Duodenal mucosa (tissue), 2 donors: ENCODE data around the gene PDZD2.
"Not testable (repeated sequence)": the region's sequence is repeated elsewhere in the genome, so short reads cannot be mapped to it uniquely, and the experiment has no call there.

Source experiments
- H3K27ac ChIP-seq: one replicate; pipeline ENCODE4 v1.7.0; 2013; ENCODE audit warnings: low read depth, low read length
- H3K27me3 ChIP-seq, 2 donors: one replicate each; pipeline ENCODE4 v1.7.0; 2013; ENCODE audit warnings: low read length in 2 of 2, control low read depth in 1 of 2; ENCODE audit not compliant: insufficient read depth in 2 of 2, control insufficient read depth in 1 of 2
- H3K36me3 ChIP-seq, 2 donors: one replicate each; pipeline ENCODE4 v1.7.0; 2013; ENCODE audit warnings: low read length in 2 of 2, control low read depth in 1 of 2; ENCODE audit not compliant: insufficient read depth in 2 of 2, control insufficient read depth in 1 of 2
- H3K4me1 ChIP-seq, 2 donors: one replicate each; pipeline ENCODE4 v1.7.0; 2013; ENCODE audit warnings: low read length in 2 of 2, control low read depth in 1 of 2; ENCODE audit not compliant: insufficient read depth in 2 of 2, control insufficient read depth in 1 of 2
- H3K4me3 ChIP-seq, 2 donors: one replicate each; pipeline ENCODE4 v1.7.0; 2013; ENCODE audit warnings: low read length in 2 of 2, low read depth in 1 of 2
- H3K9ac ChIP-seq, 2 donors: one replicate each; pipeline ENCODE4 v1.7.0; 2013; ENCODE audit warnings: low read length in 2 of 2, low read depth in 1 of 2
- H3K9me3 ChIP-seq, 2 donors: one replicate each; pipeline ENCODE4 v1.7.0; 2013; ENCODE audit warnings: low read length in 2 of 2, control low read depth in 1 of 2; ENCODE audit not compliant: control insufficient read depth in 1 of 2

Gene PDZD2

DNA sequence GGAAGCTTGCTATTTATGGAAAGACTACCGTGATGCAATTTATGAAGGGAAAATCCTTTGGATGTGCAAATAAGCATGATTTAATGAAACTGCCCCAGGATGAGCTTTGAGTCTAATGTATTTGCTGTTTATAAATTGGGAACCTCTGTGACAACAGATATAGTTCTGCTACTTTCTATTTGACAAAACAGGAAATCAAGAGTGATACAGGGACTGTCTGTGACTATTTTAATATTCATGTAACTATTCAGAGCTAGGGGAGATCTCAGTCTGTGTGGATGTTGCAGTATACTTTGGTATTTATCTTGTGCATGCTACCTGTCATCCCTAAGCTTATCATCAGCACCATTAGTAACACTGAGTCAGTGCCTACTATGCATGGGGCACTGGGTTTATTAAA, 132.1 kb downstream of the PDZD2 start:
- no peaks in the 10 kb centered on the region for H3K36me3 ChIP-seq
- H3K9ac ChIP-seq: no peak overlapping the region
- no peak overlapping the region for H3K4me3 ChIP-seq
- H3K4me1 ChIP-seq: no peaks in the 10 kb centered on the region
- no peaks in the 10 kb centered on the region for H3K27me3 ChIP-seq
- H3K27ac ChIP-seq: no peak overlapping the region
- no peaks in the 10 kb centered on the region for H3K9me3 ChIP-seq

- Histone ChIP-seq H3K27me3 (no peaks in the 10 kb centered on the region), H3K4me3 (no peak overlapping the region), H3K9me3 (no peaks in the 10 kb centered on the region), H3K27ac (no peak overlapping the region), H3K36me3 (no peaks in the 10 kb centered on the region), H3K9ac (no peak overlapping the region), H3K4me1 (no peaks in the 10 kb centered on the region)
Observed at GRCh38 chr5:31771500-31771899, 132.6 kb downstream of the PDZD2 start.

DNA sequence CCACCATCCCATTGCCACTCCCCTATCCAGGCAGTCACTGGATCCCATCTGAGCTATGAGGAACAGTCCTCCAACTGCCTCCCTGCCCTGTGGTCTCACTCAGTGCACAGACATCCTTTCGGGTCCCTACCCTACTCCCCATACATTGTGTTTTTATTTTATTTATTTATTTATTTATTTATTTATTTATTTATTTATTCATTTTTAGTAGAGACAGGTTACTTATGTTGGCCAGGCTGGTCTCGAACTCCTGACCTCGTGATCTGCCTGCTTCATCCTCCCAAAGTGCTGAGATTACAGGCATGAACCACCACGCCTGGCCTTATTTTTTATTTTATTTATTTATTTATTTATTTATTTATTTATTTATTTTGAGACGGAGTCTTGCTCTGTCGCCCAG, 137.4 kb downstream of the PDZD2 start:
- not testable (repeated sequence) for H3K27me3 ChIP-seq, H3K9me3 ChIP-seq, H3K4me3 ChIP-seq, H3K27ac ChIP-seq, H3K36me3 ChIP-seq, H3K4me1 ChIP-seq, H3K9ac ChIP-seq

GRCh38 chr5:31776976-31777651, 138.2 kb downstream of the PDZD2 start:
- no peaks in the 10 kb centered on the region for H3K36me3 ChIP-seq
- H3K4me3 ChIP-seq: no peak overlapping the region
- H3K27me3 ChIP-seq: no peaks in the 10 kb centered on the region
- H3K9ac ChIP-seq: no peak overlapping the region
- no peaks in the 10 kb centered on the region for H3K4me1 ChIP-seq
- no peak overlapping the region for H3K27ac ChIP-seq
- H3K9me3 ChIP-seq: no peaks in the 10 kb centered on the region

DNA sequence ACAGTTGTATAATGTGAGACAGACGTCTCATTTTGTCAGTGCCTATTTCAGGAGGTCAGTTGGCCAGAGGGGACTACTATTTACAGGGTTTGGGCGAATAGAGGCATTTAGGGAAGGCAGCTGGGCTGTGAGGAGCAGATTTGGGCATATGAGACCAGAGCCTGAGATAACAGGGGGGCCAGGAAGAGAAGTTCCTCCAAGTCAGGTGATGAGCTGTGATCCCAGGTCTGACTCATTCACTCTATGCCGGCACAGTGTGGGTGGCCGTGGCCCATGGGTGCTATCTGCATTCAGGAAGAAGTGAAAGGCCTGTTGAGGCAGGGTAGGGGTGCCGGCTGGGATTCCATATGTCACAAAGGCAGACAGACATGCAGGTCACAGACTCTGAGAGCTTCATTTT, 142.8 kb downstream of the PDZD2 start:
- no peaks in the 10 kb centered on the region for H3K27me3 ChIP-seq
- no peaks in the 10 kb centered on the region for H3K9me3 ChIP-seq
- no peak overlapping the region for H3K9ac ChIP-seq
- no peaks in the 10 kb centered on the region for H3K4me1 ChIP-seq
- no peaks in the 10 kb centered on the region for H3K36me3 ChIP-seq
- no peak overlapping the region for H3K27ac ChIP-seq
- no peak overlapping the region for H3K4me3 ChIP-seq

DNA sequence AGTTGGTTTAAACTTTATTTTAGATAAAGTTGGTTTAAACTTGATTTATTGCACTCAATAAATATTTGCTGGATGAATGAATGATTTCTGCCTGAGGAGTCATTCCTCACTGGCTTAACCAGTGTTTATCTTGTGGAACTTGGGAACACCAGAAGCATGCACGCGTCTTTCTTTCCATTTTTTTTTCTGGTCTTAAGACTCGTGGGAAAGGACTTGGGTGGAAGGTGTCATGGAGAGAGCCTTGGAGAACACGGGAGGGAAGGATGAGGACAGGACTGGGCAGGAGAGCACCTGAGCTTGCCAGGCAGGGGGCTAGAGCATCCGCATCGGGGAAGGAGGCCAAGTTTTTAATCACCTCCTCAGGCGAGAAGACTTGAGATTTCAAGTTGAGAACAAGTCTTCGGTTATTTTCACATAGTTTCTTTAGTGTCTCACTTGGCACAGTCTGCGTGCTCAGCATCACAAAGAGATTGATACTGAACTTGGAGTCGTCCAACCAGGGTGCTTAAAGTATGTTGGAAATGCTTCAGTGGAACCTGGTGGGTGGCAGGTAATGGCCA, 144.2 kb downstream of the PDZD2 start:
- H3K4me1 ChIP-seq: no peaks in the 10 kb centered on the region
- H3K27ac ChIP-seq: no peak overlapping the region
- H3K36me3 ChIP-seq: no peaks in the 10 kb centered on the region
- no peak overlapping the region for H3K9ac ChIP-seq
- no peaks in the 10 kb centered on the region for H3K27me3 ChIP-seq
- no peaks in the 10 kb centered on the region for H3K9me3 ChIP-seq
- no peak overlapping the region for H3K4me3 ChIP-seq

- Histone ChIP-seq H3K36me3 (no peaks in the 10 kb centered on the region), H3K9me3 (no peaks in the 10 kb centered on the region), H3K27ac (no peak overlapping the region), H3K4me3 (no peak overlapping the region), H3K9ac (no peak overlapping the region), H3K27me3 (no peaks in the 10 kb centered on the region), H3K4me1 (no peaks in the 10 kb centered on the region)
Observed at GRCh38 chr5:31783731-31784130, 144.8 kb downstream of the PDZD2 start.

DNA sequence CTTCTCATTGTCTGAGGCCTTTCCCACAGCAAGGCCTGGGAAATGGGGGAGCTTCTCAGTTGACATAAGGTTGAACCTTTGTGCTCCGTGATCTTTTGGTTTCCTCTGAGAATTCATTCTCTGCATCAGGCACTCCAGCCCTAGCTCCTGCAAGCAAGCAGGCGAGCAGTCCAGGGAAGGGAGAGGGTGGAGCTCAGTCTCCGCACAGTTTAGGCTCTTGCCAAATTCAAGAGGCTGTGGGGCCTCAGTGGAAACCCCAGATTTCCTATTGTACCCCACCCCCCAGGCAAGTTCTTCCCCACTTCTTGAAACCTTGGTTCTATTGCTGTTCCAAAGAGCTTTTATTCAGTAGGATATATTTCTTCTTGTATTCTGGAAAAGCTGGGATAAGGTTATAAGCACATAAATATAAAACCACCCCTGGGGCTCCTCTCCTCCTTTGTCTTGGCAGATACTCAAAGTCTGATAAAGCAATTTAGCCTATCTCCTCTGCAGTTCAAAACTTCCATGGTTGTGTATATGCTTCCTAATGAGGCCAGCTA, 147.2 kb downstream of the PDZD2 start:
- H3K27me3 ChIP-seq: no peaks in the 10 kb centered on the region
- no peaks in the 10 kb centered on the region for H3K9me3 ChIP-seq
- no peak overlapping the region for H3K4me3 ChIP-seq
- no peak overlapping the region for H3K9ac ChIP-seq
- no peaks in the 10 kb centered on the region for H3K36me3 ChIP-seq
- H3K4me1 ChIP-seq: no peaks in the 10 kb centered on the region
- H3K27ac ChIP-seq: no peak overlapping the region

DNA sequence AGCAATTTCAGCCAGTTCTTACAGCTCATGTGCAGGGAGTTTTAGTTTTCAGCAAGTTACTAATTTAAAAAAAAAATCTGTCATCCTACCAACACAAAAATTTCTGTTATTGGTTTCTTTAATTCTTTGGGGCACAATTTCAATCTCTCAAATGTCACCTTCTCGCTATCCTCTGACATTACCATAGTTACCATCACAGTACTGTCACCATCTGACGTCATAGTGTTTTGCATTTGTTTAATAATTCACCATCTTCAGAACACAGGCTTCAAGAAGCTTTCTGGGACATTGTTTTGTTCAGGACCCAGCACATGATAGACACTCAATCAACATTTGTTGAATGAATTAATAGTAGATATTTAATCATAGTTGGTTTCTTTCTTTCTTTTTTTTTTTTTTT, 155.1 kb downstream of the PDZD2 start:
- H3K36me3 ChIP-seq: no peaks in the 10 kb centered on the region
- H3K9me3 ChIP-seq: no peaks in the 10 kb centered on the region
- H3K9ac ChIP-seq: no peak overlapping the region
- no peak overlapping the region for H3K27ac ChIP-seq
- H3K4me1 ChIP-seq: no peaks in the 10 kb centered on the region
- H3K27me3 ChIP-seq: no peaks in the 10 kb centered on the region
- H3K4me3 ChIP-seq: no peak overlapping the region

DNA sequence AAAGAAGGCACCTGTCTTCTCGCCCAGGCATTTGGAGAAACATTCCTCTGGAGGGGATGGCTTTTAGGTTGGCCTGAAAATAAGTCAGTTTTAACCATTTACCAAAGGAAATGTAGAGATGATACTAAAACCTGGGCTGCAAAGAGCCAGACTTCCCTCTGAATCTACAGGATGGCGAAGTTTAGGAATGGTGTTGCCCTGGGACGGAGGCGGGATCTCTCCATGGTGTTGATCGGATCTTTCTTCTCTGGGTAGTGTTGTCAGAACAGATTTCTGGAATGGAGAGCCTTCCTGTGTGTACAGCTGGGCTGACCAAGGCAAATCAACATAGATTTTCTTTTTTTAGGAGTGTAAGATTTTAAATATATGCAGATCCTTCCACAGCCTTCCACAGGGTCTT, 159.2 kb downstream of the PDZD2 start:
- no peaks in the 10 kb centered on the region for H3K4me1 ChIP-seq

More for the DNA sequence above, 159.2 kb downstream of the PDZD2 start:
- Histone ChIP-seq H3K27me3 (no peaks in the 10 kb centered on the region), H3K27ac (no peak overlapping the region), H3K9me3 (no peaks in the 10 kb centered on the region), H3K9ac (no peak overlapping the region), H3K36me3 (no peaks in the 10 kb centered on the region), H3K4me3 (no peak overlapping the region)
